OCI-LY3 (cell line): ENCODE data around the gene TEX36.
"Not testable (repeated sequence)": the region's sequence is repeated elsewhere in the genome, so short reads cannot be mapped to it uniquely, and the experiment has no call there.

Experiments used
- H2AFZ ChIP-seq: fragments of 200-600, 300-600 bp; shearing (Covaris generic); 2 replicates; pipeline ENCODE4 v1.6.0; 2014; ENCODE audit warnings: antibody characterized with exemption, low read depth, low read length
- H3K27ac ChIP-seq: fragments of 200-600, 300-600 bp; sonication (generic); 2 replicates; pipeline ENCODE4 v1.5.1; 2014; ENCODE audit warnings: mild to moderate bottlenecking, low read length, moderate library complexity, mixed read lengths
- H3K27me3 ChIP-seq: fragments of 200-600, 300-600 bp; sonication (generic); 2 replicates; pipeline ENCODE4 v1.6.1; 2014; ENCODE audit warnings: low read depth, low read length, mixed read lengths
- H3K36me3 ChIP-seq: fragments of 200-600, 300-600 bp; sonication (generic); replicated peaks from 2 replicates; pipeline ENCODE3; 2014; ENCODE audit warnings: low read depth, low read length, mixed read lengths
- H3K4me1 ChIP-seq: fragments of 300-600, 200-600 bp; sonication (generic); 2 replicates; pipeline ENCODE4 v1.6.1; 2014; ENCODE audit warnings: low read length, mixed read lengths
- H3K4me2 ChIP-seq: fragments of 200-600, 300-600 bp; sonication (generic); 2 replicates; pipeline ENCODE4 v1.6.1; 2014; ENCODE audit warnings: low read length, mixed read lengths
- H3K4me3 ChIP-seq: fragments of 300-600, 200-600 bp; sonication (generic); 2 replicates; pipeline ENCODE4 v1.5.1; 2014; ENCODE audit warnings: antibody characterized with exemption, mild to moderate bottlenecking, low read length, moderate library complexity
- H3K79me2 ChIP-seq: fragments of 300-600, 200-600 bp; shearing (Covaris generic); 2 replicates; pipeline ENCODE4 v1.6.1; 2014; ENCODE audit warnings: mild to moderate bottlenecking, low read length, mixed read lengths
- H3K9ac ChIP-seq: fragments of 300-600, 200-600 bp; shearing (Covaris generic); 2 replicates; pipeline ENCODE4 v1.6.0; 2014; ENCODE audit warnings: mild to moderate bottlenecking, low read length, moderate library complexity
- H3K9me3 ChIP-seq: fragments of 200-600, 300-600 bp; shearing (Covaris generic); 2 replicates; pipeline ENCODE4 v1.6.1; 2014; ENCODE audit warnings: low read length, mixed read lengths; ENCODE audit not compliant: insufficient read depth
- H4K20me1 ChIP-seq: fragments of 200-600, 300-600 bp; sonication (generic); 2 replicates; pipeline ENCODE4 v1.6.1; 2016; ENCODE audit warnings: low read length, mixed read lengths; ENCODE audit not compliant: insufficient read depth
- EZH2phosphoT487 ChIP-seq: fragments of 200-600 bp; shearing (Covaris generic); IDR thresholded peaks from 2 replicates; pipeline ENCODE4 v1.6.1; 2018; ENCODE audit warnings: antibody characterized with exemption, mixed run types, low read depth
- TF ChIP-seq, protein P1 (sequence below): fragments of 200-600, 300-600 bp; sonication (generic); IDR thresholded peaks from 2 replicates; pipeline ENCODE4 v1.5.1; 2014; ENCODE audit warnings: antibody characterized with exemption, low read length, low read depth

Gene TEX36

GRCh38 chr10:125721035-125721434 is 38.1 kb upstream of the TEX36 start:
- Histone ChIP-seq H4K20me1 (no peaks in the 10 kb centered on the region), H3K36me3 (peaks cover 39% of the 10 kb centered on the region), H3K9ac (peak overlapping the region; percentile 92; the same call in 1 of the 2 replicates), H2AFZ (no peak overlapping the region), H3K4me1 (peaks cover 19% of the 10 kb centered on the region), H3K9me3 (no peaks in the 10 kb centered on the region), H3K4me2 (peak overlapping the region; percentile 67), H3K4me3 (peak overlapping the region; percentile 93), H3K79me2 (peaks cover 33% of the 10 kb centered on the region), H3K27ac (peak overlapping the region; percentile 77), H3K27me3 (no peaks in the 10 kb centered on the region)
- no peak for TF ChIP-seq EZH2phosphoT487
- TF ChIP-seq, protein P1, sequence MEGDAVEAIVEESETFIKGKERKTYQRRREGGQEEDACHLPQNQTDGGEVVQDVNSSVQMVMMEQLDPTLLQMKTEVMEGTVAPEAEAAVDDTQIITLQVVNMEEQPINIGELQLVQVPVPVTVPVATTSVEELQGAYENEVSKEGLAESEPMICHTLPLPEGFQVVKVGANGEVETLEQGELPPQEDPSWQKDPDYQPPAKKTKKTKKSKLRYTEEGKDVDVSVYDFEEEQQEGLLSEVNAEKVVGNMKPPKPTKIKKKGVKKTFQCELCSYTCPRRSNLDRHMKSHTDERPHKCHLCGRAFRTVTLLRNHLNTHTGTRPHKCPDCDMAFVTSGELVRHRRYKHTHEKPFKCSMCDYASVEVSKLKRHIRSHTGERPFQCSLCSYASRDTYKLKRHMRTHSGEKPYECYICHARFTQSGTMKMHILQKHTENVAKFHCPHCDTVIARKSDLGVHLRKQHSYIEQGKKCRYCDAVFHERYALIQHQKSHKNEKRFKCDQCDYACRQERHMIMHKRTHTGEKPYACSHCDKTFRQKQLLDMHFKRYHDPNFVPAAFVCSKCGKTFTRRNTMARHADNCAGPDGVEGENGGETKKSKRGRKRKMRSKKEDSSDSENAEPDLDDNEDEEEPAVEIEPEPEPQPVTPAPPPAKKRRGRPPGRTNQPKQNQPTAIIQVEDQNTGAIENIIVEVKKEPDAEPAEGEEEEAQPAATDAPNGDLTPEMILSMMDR = no peak

DNA sequence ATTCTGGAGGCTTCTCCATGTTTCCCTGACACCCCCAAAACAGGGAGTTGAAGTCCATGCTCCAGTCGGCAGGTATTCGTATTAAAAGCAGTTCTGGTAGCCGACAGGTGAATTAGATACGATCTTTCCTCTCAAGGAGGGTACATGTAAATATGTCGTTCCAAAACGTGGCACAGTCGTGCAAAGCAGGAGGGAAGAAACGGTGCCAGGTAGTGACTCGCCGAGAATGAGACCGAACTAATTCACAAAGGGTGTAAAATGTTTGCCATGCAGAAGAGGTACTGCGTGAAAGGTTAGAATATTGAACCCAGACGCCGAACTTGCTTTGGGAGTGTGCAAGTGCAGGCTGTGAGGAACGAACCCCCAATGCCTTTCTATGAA is 37.0 kb upstream of the TEX36 start:
- Histone ChIP-seq H3K27ac (peak overlapping the region; percentile 77), H3K36me3 (peaks cover 35% of the 10 kb centered on the region), H3K27me3 (no peaks in the 10 kb centered on the region), H3K4me2 (peak overlapping the region; percentile 67), H2AFZ (no peak overlapping the region; the same call in 1 of the 2 replicates), H3K9me3 (no peaks in the 10 kb centered on the region), H3K4me1 (peaks cover 19% of the 10 kb centered on the region), H3K4me3 (peak overlapping the region; percentile 93), H4K20me1 (no peaks in the 10 kb centered on the region), H3K9ac (peak overlapping the region; percentile 92), H3K79me2 (peaks cover 33% of the 10 kb centered on the region)
- no peak for TF ChIP-seq EZH2phosphoT487
- TF ChIP-seq, protein P1 = no peak

DNA sequence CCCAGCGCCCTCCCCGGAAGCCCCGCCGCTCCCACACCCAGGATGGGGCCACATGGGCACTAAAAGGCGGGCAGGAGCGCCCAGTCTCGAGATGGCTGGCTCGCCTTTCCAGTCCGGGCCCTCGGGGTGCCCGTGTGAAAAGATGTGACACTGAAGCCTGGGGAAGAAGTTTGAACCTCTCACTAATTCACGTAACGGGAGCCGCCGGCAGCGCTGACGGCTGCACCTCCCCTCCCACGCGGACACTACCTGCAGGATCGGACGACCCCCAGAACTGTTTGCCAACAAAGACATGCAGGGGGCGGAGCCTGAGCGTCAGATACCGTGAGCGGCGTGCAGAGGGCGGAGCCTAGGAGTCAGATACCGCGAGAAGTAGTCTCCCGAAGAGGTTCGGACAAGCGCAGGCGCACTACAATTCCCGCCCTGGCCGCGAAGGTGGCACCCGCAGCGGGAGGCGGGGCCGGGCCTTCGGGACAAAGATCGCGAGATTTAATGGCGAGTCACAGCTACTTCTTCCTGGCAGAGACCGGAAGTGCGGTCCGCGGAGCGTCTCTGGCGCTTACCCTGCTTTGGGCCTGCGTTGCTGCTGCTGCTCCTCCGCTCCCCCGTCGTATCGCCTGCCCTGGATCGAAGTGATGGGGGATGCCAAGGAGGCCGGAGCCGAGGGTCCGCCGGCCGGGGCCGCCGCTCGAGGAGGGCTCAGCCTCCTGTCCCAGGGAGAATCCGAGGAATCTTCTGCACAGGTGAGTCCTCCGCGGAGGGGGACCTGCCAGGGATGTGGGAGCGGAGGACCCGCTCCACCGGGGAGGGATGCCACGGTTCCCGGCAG is 36.4 kb upstream of the TEX36 start, which contains the start of gene EDRF1:
EDRF1 (plus strand) TSS at position 537 of the 829 bp plus-strand sequence; CDS start at position 636, 99 bp downstream.
- Histone ChIP-seq H3K27me3 (no peaks in the 10 kb centered on the region), H3K4me2 (peak within 1 kb of the TSS; percentile 77), H3K4me3 (peak within 1 kb of the TSS; percentile 93), H3K27ac (peak within 1 kb of the TSS; percentile 77), H3K4me1 (peaks cover 19% of the 10 kb centered on the region), H3K9me3 (no peaks in the 10 kb centered on the region), H3K79me2 (peaks cover 33% of the 10 kb centered on the region), H3K36me3 (peaks cover 30% of the 10 kb centered on the region), H3K9ac (peak within 1 kb of the TSS; percentile 92), H4K20me1 (no peaks in the 10 kb centered on the region), H2AFZ (peak within 1 kb of the TSS; percentile 69; the same call in 1 of the 2 replicates)
- no peak for TF ChIP-seq EZH2phosphoT487
- TF ChIP-seq, protein P1 = no peak

- not testable (repeated sequence) for H3K4me3 ChIP-seq, H3K27ac ChIP-seq, H3K9me3 ChIP-seq
These were observed 31.8 kb upstream of the TEX36 start for GRCh38 chr10:125714728-125715127.

More at GRCh38 chr10:125714728-125715127, 31.8 kb upstream of the TEX36 start:
- not testable (repeated sequence) for H4K20me1 ChIP-seq, H2AFZ ChIP-seq, H3K9ac ChIP-seq, H3K4me2 ChIP-seq, H3K79me2 ChIP-seq, H3K36me3 ChIP-seq, H3K27me3 ChIP-seq, H3K4me1 ChIP-seq
